PC-9 (cell line): Measurements from ENCODE around the gene AKAP6.

Experiments used
- CTCF ChIP-seq: fragments of 200-600 bp; sonication (generic); conservative IDR thresholded peaks from 2 replicates; pipeline ENCODE4 v1.6.1; 2017; ENCODE audit warnings: mixed run types, antibody characterized with exemption, mild to moderate bottlenecking, moderate library complexity
- EZH2 ChIP-seq: fragments of 200-600 bp; sonication (generic); IDR thresholded peaks from 2 replicates; pipeline ENCODE4 v1.8.0; 2017; ENCODE audit warnings: antibody characterized with exemption, low read depth

- no peak for TF ChIP-seq CTCF
- no peak for TF ChIP-seq EZH2
Observed at GRCh38 chr14:32329146-32329545, at the start of gene AKAP6.
